ENCODE results near the gene UBE4B. TPM values are rescaled to one million over a fixed set of nuclear protein-coding genes. Genes with fewer than 3 reads are reported as not detected.

Gene UBE4B
- total and polyA plus RNA-seq, 2 of the 13 experiments (the other 11 are each of a cell fraction or from before 2014, with no cell fraction given): 15.2 to 24.8 TPM

- no peaks in the 10 kb centered on the region for H3K79me2 ChIP-seq (ENCODE audit: insufficient read depth, low read length)
- CTCF ChIA-PET (ENCODE audit: low intra/inter-chr PET ratio, low total read pairs): no interaction called here
- no peak overlapping the region for H3K9ac ChIP-seq (ENCODE audit: insufficient read depth, low read depth, low read length)
- intact Hi-C loops (cut with micrococcal nuclease; ENCODE audit: unreplicated experiment) (no loop called here), in situ Hi-C loops (cut with HindIII; ENCODE audit: extremely low pct_ligation_motif_present, low pct_unique_long_range_greater_than_20kb) (no loop called here)
- FAIRE-seq: no peak
- POLR2A ChIA-PET: no interaction called here
- H3K4me3 ChIP-seq (replicated peaks in 1 of 3; ENCODE audit: insufficient read depth in 1 of 3, low read depth in 2 of 3, low read length in 3 of 3): no peak overlapping the region
- TF ChIP-seq ZNF143 (CRISPR knock-in tag; IDR thresholded peaks at IDR 0.05): no peak
- 47% methylated on average over 5 of the region's 5 CpGs for WGBS (ENCODE audit: low lambda C conversion rate)
- H3K27me3 ChIP-seq (ENCODE audit: control insufficient read depth in 1 of 2, insufficient read depth in 2 of 2, low read length in 2 of 2): no peaks in the 10 kb centered on the region; a peak in 1 of 5 replicates
- H3K36me3 ChIP-seq (replicated peaks in 1 of 2; ENCODE audit: control insufficient read depth in 1 of 2, insufficient read depth in 2 of 2, low read length in 2 of 2): no peaks in the 10 kb centered on the region
- no peak overlapping the region for H3K4me2 ChIP-seq (ENCODE audit: low read depth, low read length)
- no peak for DNase-seq (ENCODE audit: low spot score)
- H3K9me3 ChIP-seq (ENCODE audit: low read length): no peaks in the 10 kb centered on the region
- no peaks in the 10 kb centered on the region for H4K20me1 ChIP-seq (ENCODE audit: insufficient read depth, low read length)
- H3K4me1 ChIP-seq (ENCODE audit: insufficient read depth, low read length): no peaks in the 10 kb centered on the region
- no TSS peak for BruUV-seq (replicated peaks)
- no peak overlapping the region for H2AFZ ChIP-seq (ENCODE audit: low read length)
- no peak overlapping the region for H3K27ac ChIP-seq (ENCODE audit: extremely low read length, insufficient read depth, low read length)
- no peak for ATAC-seq
Observed at GRCh38 chr1:10014016-10014415, 18.7 kb upstream of the UBE4B start.

- CTCF ChIA-PET (ENCODE audit: low intra/inter-chr PET ratio, low total read pairs): no interaction called here
- Histone ChIP-seq H3K36me3 (replicated peaks in 1 of 2; ENCODE audit: control insufficient read depth in 1 of 2, insufficient read depth in 2 of 2, low read length in 2 of 2) (no peaks in the 10 kb centered on the region), H3K9ac (ENCODE audit: insufficient read depth, low read depth, low read length) (no peak overlapping the region), H4K20me1 (ENCODE audit: insufficient read depth, low read length) (no peaks in the 10 kb centered on the region), H3K4me3 (replicated peaks in 1 of 3; ENCODE audit: insufficient read depth in 1 of 3, low read depth in 2 of 3, low read length in 3 of 3) (no peak overlapping the region), H3K79me2 (ENCODE audit: insufficient read depth, low read length) (no peaks in the 10 kb centered on the region), H3K27ac (ENCODE audit: extremely low read length, insufficient read depth, low read length) (no peak overlapping the region), H3K27me3 (ENCODE audit: control insufficient read depth in 1 of 2, insufficient read depth in 2 of 2, low read length in 2 of 2) (no peaks in the 10 kb centered on the region), H3K9me3 (ENCODE audit: low read length) (no peaks in the 10 kb centered on the region), H2AFZ (ENCODE audit: low read length) (no peak overlapping the region), H3K4me1 (ENCODE audit: insufficient read depth, low read length) (0 out of 2 replicates have a peak, but pooled peaks cover 4% of the 10 kb centered on the region), H3K4me2 (ENCODE audit: low read depth, low read length) (no peak overlapping the region)
- no peak for FAIRE-seq
- TF ChIP-seq ETS1 (CRISPR knock-in tag; IDR thresholded peaks at IDR 0.05) (no peak), SIX4 (CRISPR knock-in tag; IDR thresholded peaks at IDR 0.05) (no peak), ZNF441 (CRISPR knock-in tag; IDR thresholded peaks at IDR 0.05; ENCODE audit: borderline replicate concordance) (no peak)
- no peak for ATAC-seq
- DNase-seq (ENCODE audit: low spot score): no peak
- intact Hi-C loops (cut with micrococcal nuclease; ENCODE audit: unreplicated experiment): no loop called here
- BruUV-seq (replicated peaks): no TSS peak
- in situ Hi-C loops (cut with HindIII; ENCODE audit: extremely low pct_ligation_motif_present, low pct_unique_long_range_greater_than_20kb): no loop called here
- POLR2A ChIA-PET: no interaction called here
Observed at GRCh38 chr1:10019561-10019960, 13.2 kb upstream of the UBE4B start.

All from HepG2 (cell line).